ENCODE results near the gene SUMF1. TPM values are rescaled to one million over a fixed set of nuclear protein-coding genes. Genes with fewer than 3 reads are reported as not detected.

Gene SUMF1
- total and polyA plus RNA-seq, 2 of the 4 experiments (the other 2 are of a cell fraction) = 26.3 to 38.4 TPM

DNA sequence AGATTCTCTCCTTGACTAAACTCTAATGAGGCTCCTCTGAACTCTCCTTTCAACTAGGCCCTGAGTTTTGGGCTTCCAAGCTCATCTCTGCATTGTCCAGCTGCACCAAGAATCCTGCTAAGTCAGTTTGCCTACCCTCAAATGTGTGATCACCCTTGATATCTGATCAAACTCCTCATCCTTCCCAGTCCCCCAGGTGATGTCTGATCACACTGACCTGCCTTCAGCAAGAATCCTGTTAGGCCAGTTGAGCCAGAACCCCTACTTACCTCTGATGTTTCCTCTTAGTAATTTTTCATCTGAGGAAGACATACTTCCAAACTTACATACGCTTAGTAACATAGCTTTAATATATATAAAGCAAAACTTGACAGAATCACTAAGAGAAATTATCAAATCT lies 28.8 kb downstream of the SUMF1 start:
- in situ Hi-C loops (cut with MboI; ENCODE audit: low sequenced_read_pairs) = no loop called here
- no TSS peak for BruUV-seq (replicated peaks)
- Histone ChIP-seq H3K4ac (ENCODE audit: low read depth, low read length) (no peak overlapping the region), H2AFZ (replicated peaks; ENCODE audit: low read length, poor library complexity) (no peak overlapping the region), H4K8ac (ENCODE audit: low read depth in 2 of 2, low read length in 2 of 2) (no peak overlapping the region), H3K27ac (ENCODE audit: insufficient read depth, low read length) (no peak overlapping the region), H3K36me3 (ENCODE audit: control insufficient read depth, insufficient read depth, low read length) (peaks cover 2% of the 10 kb centered on the region; the same call in 1 of the 2 replicates), H3K23ac (ENCODE audit: low read depth, low read length) (no peak overlapping the region), H4K5ac (ENCODE audit: low read depth, low read length) (no peak overlapping the region), H2AK5ac (ENCODE audit: low read depth, low read length) (no peak overlapping the region), H4K20me1 (ENCODE audit: insufficient read depth, low read length) (no peaks in the 10 kb centered on the region), H3K9me1 (ENCODE audit: insufficient read depth, low read length) (no peaks in the 10 kb centered on the region), H3K56ac (ENCODE audit: extremely low read depth, insufficient read depth, low read length) (no peak overlapping the region), H3K9me3 (ENCODE audit: control insufficient read depth, insufficient read depth, low read length) (no peaks in the 10 kb centered on the region), H2BK20ac (ENCODE audit: low read depth, low read length) (no peak overlapping the region), H3K14ac (replicated peaks; ENCODE audit: low read depth, low read length) (no peak overlapping the region), H3K79me1 (ENCODE audit: low read depth in 1 of 2, low read length in 2 of 2) (no peaks in the 10 kb centered on the region), H2BK5ac (ENCODE audit: low read depth, low read length, poor library complexity, severe bottlenecking) (no peak overlapping the region), H3K4me3 (ENCODE audit: insufficient read depth, low read depth, low read length) (no peak overlapping the region), H3K9ac (ENCODE audit: low read depth, low read length) (no peak overlapping the region), H2BK15ac (ENCODE audit: low read depth, low read length) (no peak overlapping the region), H2AK9ac (replicated peaks; ENCODE audit: low read depth, low read length, poor library complexity) (no peak overlapping the region), H4K91ac (ENCODE audit: insufficient read depth, low read depth, low read length) (no peak overlapping the region), H2BK120ac (ENCODE audit: low read depth, low read length) (no peak overlapping the region), H3K18ac (ENCODE audit: low read depth, low read length) (no peak overlapping the region), H3K4me2 (ENCODE audit: low read depth, low read length) (no peak overlapping the region), H3K27me3 (ENCODE audit: control insufficient read depth, insufficient read depth, low read length) (no peaks in the 10 kb centered on the region), H3K4me1 (ENCODE audit: control insufficient read depth, insufficient read depth, low read length) (peaks cover 5% of the 10 kb centered on the region; the same call in 1 of the 2 replicates)
- intact Hi-C loops (cut with micrococcal nuclease) = no loop called here
- no CpG with 5 or more reads among the region's 1 CpG for WGBS, 2 experiments (ENCODE audit: extremely low coverage in 2 of 2, insufficient read length in 1 of 2)
- CTCF ChIA-PET = interaction anchor here (0.7 kb wide), 1 partner anchor 19 kb away, joined by 3 read pairs; no protein-coding TSS in a partner anchor
- POLR2A ChIA-PET (ENCODE audit: unreplicated experiment) = no interaction called here
- DNase-seq = no peak
- ATAC-seq (ENCODE audit: low read depth) = no peak
- TF ChIP-seq MXI1 (IDR thresholded peaks at IDR 0.05; ENCODE audit: borderline replicate concordance, low read depth, low read length) (no peak), NFE2L2 (IDR thresholded peaks at IDR 0.05; ENCODE audit: low read depth, low read length) (no peak)
- dilution Hi-C loops (cut with HindIII; ENCODE audit: low sequenced_read_pairs, unreplicated experiment) = no loop called here
